DMS79 (cell line): ENCODE results near the gene ADH1A.
"Not testable (repeated sequence)": the region's sequence is repeated elsewhere in the genome, so short reads cannot be mapped to it uniquely, and the experiment has no call there.

ENCODE experiments used
- DNase-seq: peaks from one replicate; lab custom pipeline; 2025; lab: John Stamatoyannopoulos, UW

Gene ADH1A

DNA sequence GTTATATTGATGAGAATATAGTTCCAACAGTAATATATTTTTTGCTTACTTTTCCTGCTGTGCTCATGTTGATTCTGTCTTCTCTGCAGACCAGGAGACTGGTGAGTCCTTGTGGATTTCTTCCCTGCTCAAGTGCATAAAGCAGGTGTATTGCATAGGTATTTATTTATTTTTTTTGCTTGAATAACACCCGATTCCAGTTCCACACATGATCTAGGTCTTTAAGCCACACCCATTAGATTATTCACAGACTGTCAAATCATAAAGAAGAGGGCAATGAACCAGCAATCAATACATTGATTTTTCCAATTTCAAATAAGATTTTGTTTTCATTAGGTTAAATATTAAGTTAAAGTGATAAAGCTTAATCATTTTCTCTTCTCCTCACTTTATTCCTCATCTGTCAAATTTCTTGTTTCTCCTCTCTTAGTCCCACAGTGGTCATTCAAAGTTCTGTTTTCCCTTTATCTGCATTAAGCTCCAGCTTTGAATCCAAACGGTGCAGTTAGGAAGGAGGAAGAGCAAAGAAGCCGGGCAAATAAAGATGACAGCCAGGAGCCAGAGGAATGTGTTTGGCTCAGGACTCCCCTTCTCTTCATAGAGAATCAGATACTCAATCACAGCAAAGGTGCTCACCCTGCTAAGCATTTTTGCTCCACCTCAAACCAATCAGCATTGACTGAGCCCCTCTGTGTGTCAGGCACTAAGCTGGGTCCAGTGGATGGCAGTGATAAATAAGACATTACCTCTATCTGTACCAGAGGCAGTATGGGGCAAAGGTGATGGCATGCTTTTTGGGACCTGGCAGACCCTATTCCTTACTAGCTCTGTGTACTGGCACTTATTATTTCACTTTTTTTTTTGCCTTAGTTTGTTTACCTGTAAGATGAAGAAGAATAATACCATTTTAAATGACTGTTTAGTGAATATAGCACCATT lies at the start of gene ADH1A:
Gene ADH1A (minus strand): TSS at position 138 of the 939 bp plus-strand sequence. CDS start 71 bp downstream, at position 67.
- no peak for DNase-seq

GRCh38 chr4:99339172-99339571 lies 48.4 kb upstream of the ADH1A start:
- DNase-seq = no peak

DNA sequence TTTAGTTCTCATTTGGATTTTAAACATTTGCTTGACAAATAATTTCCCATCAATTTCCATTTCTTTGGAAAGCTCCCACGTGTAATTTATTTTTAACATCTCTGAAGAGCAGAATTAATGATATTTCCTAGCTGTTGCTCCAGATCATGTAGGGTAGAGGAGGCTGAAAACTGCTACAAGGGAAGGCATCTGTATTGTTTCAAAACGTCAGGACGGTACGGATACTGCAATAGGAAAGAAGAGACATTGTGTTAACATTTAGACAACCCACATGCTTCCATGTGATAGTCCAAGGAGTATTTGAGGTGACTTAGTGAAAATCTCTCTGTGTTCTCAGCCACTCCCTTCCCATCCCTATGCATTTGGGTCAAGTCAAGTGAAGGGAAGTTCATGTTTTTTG lies 45.8 kb upstream of the ADH1A start:
- DNase-seq = no peak

DNA sequence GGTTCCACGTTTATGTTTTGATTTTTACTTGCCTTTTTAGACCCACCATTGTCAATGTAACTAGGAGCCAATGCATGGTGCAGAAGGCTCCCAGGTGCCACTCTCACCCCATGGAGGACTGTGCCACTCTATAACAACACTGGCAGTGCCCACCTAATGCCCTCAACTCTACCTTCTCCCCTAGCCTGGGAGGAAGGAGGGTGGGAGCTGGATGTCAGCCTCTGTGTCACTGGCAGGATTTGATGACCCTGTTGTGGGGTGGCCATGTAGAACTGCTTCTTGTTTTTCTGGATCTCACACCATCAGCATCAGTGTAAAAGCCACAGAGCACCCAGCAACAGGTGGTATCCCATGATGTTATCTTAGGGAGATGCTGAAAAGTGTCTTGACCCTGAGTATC lies 44.1 kb upstream of the ADH1A start:
- no peak for DNase-seq

- DNase-seq = no peak
Measured at GRCh38 chr4:99330648-99331047, 39.9 kb upstream of the ADH1A start.

DNA sequence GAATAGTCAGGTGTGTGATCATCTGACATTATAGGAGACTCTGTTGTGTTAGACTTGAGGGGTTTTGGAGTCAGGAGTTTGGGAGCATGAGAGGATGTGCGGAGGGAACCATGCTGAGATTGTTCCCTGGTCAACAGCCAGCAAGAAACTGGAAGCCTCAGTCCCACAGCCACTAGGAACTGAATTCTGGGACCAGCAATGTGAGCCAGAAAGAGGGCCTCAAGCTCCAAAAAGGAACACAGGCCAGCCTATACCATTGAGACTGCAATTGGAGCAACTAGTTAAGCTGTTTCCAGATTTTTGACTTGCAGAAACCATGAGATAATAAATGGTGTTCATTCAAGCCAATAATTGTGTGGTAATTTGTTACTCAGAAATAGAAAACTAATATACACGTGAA lies 39.1 kb upstream of the ADH1A start:
- no peak for DNase-seq

DNA sequence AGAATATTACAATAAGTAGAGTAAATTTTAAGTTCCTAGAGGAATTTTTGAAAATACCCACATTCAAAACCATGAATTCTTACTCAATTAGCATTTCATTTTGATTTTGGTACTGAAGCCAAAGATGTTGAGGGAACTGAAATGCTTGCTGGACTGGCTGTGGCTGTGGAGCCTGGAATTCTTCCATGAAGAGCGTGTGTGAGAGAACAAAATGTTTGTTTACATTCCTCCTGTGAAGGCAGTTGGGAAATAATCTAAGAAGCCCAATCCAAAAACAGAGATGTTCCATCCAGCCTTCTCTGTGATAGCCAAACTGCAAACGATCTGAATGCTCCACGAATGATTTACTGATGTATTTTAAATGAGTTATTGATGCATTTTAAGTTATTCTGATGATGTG lies 34.2 kb upstream of the ADH1A start:
- no peak for DNase-seq

DNA sequence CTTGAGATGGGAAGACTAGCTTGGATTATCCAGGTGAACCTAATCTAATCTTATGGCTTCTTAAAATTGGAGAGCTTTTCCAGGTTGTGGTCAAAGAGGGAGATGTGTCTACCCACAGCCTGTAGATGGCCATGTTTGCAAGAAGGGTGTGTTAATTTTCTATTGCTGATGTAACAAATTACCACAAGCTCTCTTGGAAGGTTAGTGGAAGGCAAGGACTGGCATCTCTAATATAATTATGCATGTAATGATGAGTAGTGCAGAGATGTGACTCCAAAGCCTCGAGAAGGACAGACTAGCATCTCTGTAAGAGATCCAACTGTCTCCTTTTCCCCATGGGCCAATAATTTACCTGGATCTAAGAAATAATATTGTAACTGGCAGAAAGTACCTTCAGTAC lies 33.6 kb upstream of the ADH1A start:
- DNase-seq = no peak

GRCh38 chr4:99323756-99324155 lies 33.0 kb upstream of the ADH1A start:
- no peak for DNase-seq

- DNase-seq = no peak
Measured at GRCh38 chr4:99321241-99322191, 30.7 kb upstream of the ADH1A start, which contains the start of gene ADH1B. Gene ADH1B, minus strand, starts transcription at chr4:99321401. Its CDS starts 70 bp downstream, at chr4:99321331.

DNA sequence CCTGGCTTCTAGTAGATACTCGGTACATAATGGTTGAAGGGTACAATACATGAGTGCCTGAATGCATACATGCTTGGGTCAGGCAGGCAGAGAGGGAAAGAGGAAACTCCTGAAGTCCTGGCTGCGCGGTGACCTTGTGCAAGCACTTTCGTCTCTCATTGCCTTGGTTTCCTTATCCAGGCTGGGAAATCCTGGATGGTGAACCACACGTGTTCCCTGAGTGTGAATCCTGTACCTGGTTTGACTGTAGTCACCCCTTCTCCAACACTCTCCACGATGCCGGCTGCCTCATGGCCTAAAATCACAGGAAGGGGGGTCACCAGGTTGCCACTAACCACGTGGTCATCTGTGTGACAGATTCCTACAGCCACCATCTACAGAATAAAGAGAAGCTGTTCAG lies 27.0 kb upstream of the ADH1A start:
- DNase-seq = not testable (repeated sequence)

- no peak for DNase-seq
Measured at GRCh38 chr4:99317354-99317753, 26.6 kb upstream of the ADH1A start.

- no peak for DNase-seq
Measured at GRCh38 chr4:99315839-99316238, 25.1 kb upstream of the ADH1A start.

GRCh38 chr4:99314211-99314610 lies 23.4 kb upstream of the ADH1A start:
- no peak for DNase-seq

GRCh38 chr4:99310389-99310788 lies 19.6 kb upstream of the ADH1A start:
- no peak for DNase-seq

DNA sequence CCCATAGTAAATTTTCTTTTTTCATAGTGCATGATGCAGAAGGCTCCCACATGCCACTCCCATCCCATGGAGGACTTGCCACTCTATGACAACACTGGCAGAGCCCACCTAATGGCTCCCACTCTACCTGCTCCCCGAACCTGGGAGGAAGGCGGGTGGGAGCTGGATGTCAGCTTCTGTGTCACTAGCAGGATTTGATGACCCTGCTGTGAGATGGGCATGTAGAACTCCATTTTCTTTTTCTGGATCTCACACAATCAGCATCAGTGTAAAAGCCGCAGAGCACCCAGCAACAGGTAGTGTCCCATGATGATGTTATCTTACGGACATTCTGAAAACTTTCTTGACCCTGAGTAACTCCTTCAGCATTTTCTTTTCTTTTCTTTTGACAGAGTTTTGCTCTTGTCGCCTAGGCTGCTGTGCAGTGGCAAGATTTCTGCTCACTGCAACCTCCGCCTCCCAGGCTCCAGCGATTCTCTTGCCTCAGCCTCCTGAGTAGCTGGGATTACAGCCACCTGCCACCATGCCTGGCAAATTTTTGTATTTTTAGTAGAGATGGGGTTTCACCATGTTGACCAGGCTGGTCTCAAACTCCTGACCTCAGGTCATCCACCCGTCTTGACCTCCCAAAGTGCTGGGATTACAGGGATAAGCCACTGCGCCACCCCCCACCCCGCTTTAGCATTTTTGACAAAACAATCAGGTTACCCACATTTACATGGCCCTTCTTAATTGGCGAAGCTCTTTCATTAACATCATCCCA lies 15.0 kb upstream of the ADH1A start:
- DNase-seq = no peak

- no peak for DNase-seq
Measured at GRCh38 chr4:99301376-99302164, 10.8 kb upstream of the ADH1A start.

GRCh38 chr4:99300934-99301333 lies 10.1 kb upstream of the ADH1A start:
- DNase-seq = no peak

GRCh38 chr4:99293357-99293756 lies 2.6 kb upstream of the ADH1A start:
- DNase-seq = no peak

DNA sequence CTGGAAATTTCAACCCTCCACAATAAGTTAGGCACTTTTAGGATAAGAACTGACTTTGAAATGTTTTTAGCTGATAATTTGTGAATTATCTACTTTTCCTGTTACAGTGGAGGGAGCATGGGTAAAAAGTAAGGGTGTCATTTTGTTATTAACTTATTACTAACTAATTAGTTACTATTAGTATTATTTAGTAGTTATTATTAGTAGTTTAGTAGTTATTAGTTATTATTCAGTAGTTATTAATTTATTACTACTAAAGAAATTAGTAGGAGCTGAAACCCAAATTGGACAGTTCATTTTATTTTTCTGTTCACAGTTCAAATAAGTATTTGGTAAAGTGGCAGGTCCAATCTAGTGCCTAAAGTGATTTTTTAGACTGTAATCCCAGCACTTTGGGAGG lies 5.4 kb downstream of the ADH1A start:
- DNase-seq = no peak

DNA sequence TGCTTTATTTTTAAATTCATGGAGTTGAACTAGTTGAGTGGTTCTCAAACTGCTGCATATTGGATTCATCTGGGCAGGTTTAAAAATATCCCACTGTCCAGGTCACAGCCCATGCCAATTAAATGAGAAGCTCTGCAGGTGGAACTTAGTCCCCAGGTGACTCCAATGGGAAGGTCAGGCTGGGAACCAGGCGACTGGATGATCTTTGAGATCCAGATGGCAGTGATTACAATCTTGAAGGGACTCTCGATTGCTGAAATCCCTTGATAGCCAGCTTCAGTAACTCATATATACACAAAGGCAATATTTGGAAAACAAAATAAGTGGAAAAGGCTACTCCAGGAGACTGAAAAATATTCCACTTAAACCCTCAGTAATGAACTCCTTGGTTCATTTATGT lies 8.1 kb downstream of the ADH1A start:
- no peak for DNase-seq
